A549 (cell line): ENCODE results near the gene TCF7L2. TPM values are rescaled to one million over a fixed set of nuclear protein-coding genes. Genes with fewer than 3 reads are reported as not detected.

Source experiments
- ATAC-seq, 2 experiments: fragments of 200-7000 bp in 1 of 2; fragments of >200 bp in 1 of 2; cut with Nextera tagmentation in 1 of 2; cut with Tn5 transposase in 1 of 2; 3 replicates each; pipeline versions ENCODE4 v1.8.0 to v1.9.1; 2018 to 2020; ENCODE audit warnings: mild to moderate bottlenecking in 1 of 2, moderate library complexity in 1 of 2
- CTCF ChIA-PET: fragments of 300-600 bp; sonication (Branson Sonifier 250); formaldehyde crosslinking; extraction: SDS; loops from one replicate; lab custom pipeline; 2021; ENCODE audit warnings: antibody characterized with exemption, inconsistent platforms; lab: Yijun Ruan, JAX
- POLR2A ChIA-PET: fragments of 350-600 bp; formaldehyde crosslinking; extraction: SDS; loops from one replicate; lab custom pipeline; 2021; ENCODE audit warnings: antibody characterized with exemption, inconsistent platforms; lab: Yijun Ruan, JAX
- DNase-seq, 2 experiments: peaks; one replicate each; pipeline versions ENCODE4 v3.0.0 to v3.0.0-alpha.2; 2011 to 2016; ENCODE audit warnings: low read depth in 1 of 2, low spot score in 1 of 2
- FAIRE-seq: peaks from 2 replicates; lab custom pipeline; 2011; peaks lifted over from hg19 to GRCh38; lab: Jason Lieb, UNC
- H3K27ac ChIP-seq, 2 experiments: fragments of >200 bp; sonication (Bioruptor Twin); formaldehyde crosslinking; 3 replicates each; pipeline ENCODE4 v1.5.1; 2016 to 2017
- H3K4me1 ChIP-seq: fragments of >200 bp; sonication (Bioruptor Twin); formaldehyde crosslinking; 3 replicates; pipeline ENCODE4 v1.6.1; 2016
- H3K4me2 ChIP-seq: fragments of >200 bp; sonication (Bioruptor Twin); formaldehyde crosslinking; 3 replicates; pipeline ENCODE4 v1.6.1; 2016
- H3K4me3 ChIP-seq: fragments of >200 bp; sonication (Bioruptor Twin); formaldehyde crosslinking; 3 replicates; pipeline ENCODE4 v1.5.1; 2016
- H3K9me3 ChIP-seq: fragments of >200 bp; sonication (Bioruptor Twin); formaldehyde crosslinking; 3 replicates; pipeline ENCODE4 v1.6.1; 2016
- CEBPB ChIP-seq, 2 experiments: fragments of >200 bp in 1 of 2; sonication (Bioruptor Twin) in 1 of 2; formaldehyde crosslinking in 1 of 2; IDR thresholded peaks; 2 replicates each; pipeline ENCODE4 v1.6.1; 2012 to 2016
- CTCF ChIP-seq: fragments of >200 bp; sonication (Bioruptor Twin); formaldehyde crosslinking; IDR thresholded peaks from 3 replicates; pipeline ENCODE4 v1.5.1; 2016
- EP300 ChIP-seq, 2 experiments: fragments of >200 bp; sonication (Bioruptor Twin); formaldehyde crosslinking; IDR thresholded peaks; 2 replicates in 1 of 2; 3 replicates in 1 of 2; pipeline ENCODE4 v1.6.1; 2016 to 2017
- ESRRA ChIP-seq: fragments of 150-350 bp; IDR thresholded peaks from 2 replicates; pipeline ENCODE4 v1.6.1; 2014; ENCODE audit warnings: mild to moderate bottlenecking, low read length, borderline replicate concordance
- FOXS1 ChIP-seq: fragments of 250-450 bp; sonication (Bioruptor Pico); IDR thresholded peaks from 2 replicates; pipeline ENCODE4 v1.5.0; 2020; ENCODE audit warnings: mild to moderate bottlenecking, moderate library complexity
- GATA3 ChIP-seq: IDR thresholded peaks from 2 replicates; pipeline ENCODE4 v1.6.1; 2012; ENCODE audit warnings: borderline replicate concordance
- HDAC2 ChIP-seq: fragments of 200-600 bp; sonication (generic); IDR thresholded peaks from 2 replicates; pipeline ENCODE4 v1.6.1; 2016
- HOXA7 ChIP-seq: fragments of 250-450 bp; sonication (Bioruptor Pico); IDR thresholded peaks from 2 replicates; pipeline ENCODE4 v1.5.0; 2020; ENCODE audit warnings: mild to moderate bottlenecking, moderate library complexity
- MAFK ChIP-seq: fragments of 450-650 bp; IDR thresholded peaks from 2 replicates; pipeline ENCODE4 v1.6.1; 2014; ENCODE audit not compliant: partially characterized antibody
- MAX ChIP-seq: IDR thresholded peaks from 2 replicates; pipeline ENCODE4 v1.6.1; 2012
- MYC ChIP-seq: IDR thresholded peaks from 2 replicates; pipeline ENCODE4 v1.6.1; 2012; ENCODE audit warnings: mild to moderate bottlenecking, inconsistent platforms, low read length, improper control_type of control experiment, borderline replicate concordance
- PHF8 ChIP-seq: fragments of 200-600 bp; sonication (generic); IDR thresholded peaks from 2 replicates; pipeline ENCODE4 v1.6.1; 2016; ENCODE audit warnings: low read depth, mild to moderate bottlenecking, antibody characterized with exemption, moderate library complexity, borderline replicate concordance
- RAD21 ChIP-seq, 2 experiments: fragments of >200 bp in 1 of 2; sonication (Bioruptor Twin) in 1 of 2; formaldehyde crosslinking in 1 of 2; IDR thresholded peaks in 1 of 2; conservative IDR thresholded peaks in 1 of 2; 2 replicates in 1 of 2; 3 replicates in 1 of 2; pipeline ENCODE4 v1.6.1; 2012 to 2018; ENCODE audit warnings: inconsistent platforms in 1 of 2
- RARB ChIP-seq: fragments of 250-450 bp; sonication (Bioruptor Pico); IDR thresholded peaks from 2 replicates; pipeline ENCODE4 v1.8.0; 2021; ENCODE audit warnings: mild to moderate bottlenecking, moderate library complexity
- RFX5 ChIP-seq: fragments of 450-650 bp; IDR thresholded peaks from 2 replicates; pipeline ENCODE4 v1.7.1; 2014; ENCODE audit warnings: antibody characterized with exemption, mild to moderate bottlenecking, moderate library complexity
- WGBS: methylation state at CpG from one replicate; pipeline ENCODE4 v1.1.6; 2017; ENCODE audit errors: missing lambda C conversion rate; 5-methylcytosine and 5-hydroxymethylcytosine counted together
- polyA plus RNA-seq, 4 experiments: library from polyadenylated mRNA; depleted of rRNA in 3 of 4; stranded (reverse); fragments of >200 nt; fragmentation: RNase III in 1 of 4; extraction: RNeasy Plus Mini Kit Qiagen cat#74134 plus additional on column Dnase treatment in 1 of 4; gene quantifications; 2 replicates in 3 of 4; 3 replicates in 1 of 4; pipeline ENCODE4 v1.2.3, GENCODE V29; 2011 to 2017
- TF ChIP-seq, protein P1 (sequence below): fragments of 150-350 bp; IDR thresholded peaks from 2 replicates; pipeline ENCODE4 v1.6.1; 2014; ENCODE audit warnings: low read depth, mild to moderate bottlenecking, low read length

TCF7L2 gene
- polyA plus RNA-seq, 2 of the 4 experiments (the other 2 are of a cell fraction): 11.3 to 14.5 TPM

GRCh38 chr10:112955582-112956421, 5.8 kb downstream of the TCF7L2 start:
- H3K4me3 ChIP-seq: peak overlapping the region; percentile 84
- FAIRE-seq (no peak), DNase-seq (peak in 1 of 2 experiments; percentile 63), ATAC-seq (0 out of 6 replicates have a peak, but pooled peaks of 1 of the 2 experiments have one; percentile 2)
- H3K4me1 ChIP-seq: peaks cover 59% of the 10 kb centered on the region
- H3K4me2 ChIP-seq: peak overlapping the region; percentile 98
- H3K27ac ChIP-seq: peak overlapping the region; percentile 88 to 98
- no peak for TF ChIP-seq RARB (CRISPR knock-in tag)
- TF ChIP-seq ESRRA: no peak
- peak in 1 of 2 experiments; percentile 20; a peak in 1 of 5 replicates for TF ChIP-seq EP300 (IDR thresholded peaks at IDR 0.05)
- TF ChIP-seq, protein P1, sequence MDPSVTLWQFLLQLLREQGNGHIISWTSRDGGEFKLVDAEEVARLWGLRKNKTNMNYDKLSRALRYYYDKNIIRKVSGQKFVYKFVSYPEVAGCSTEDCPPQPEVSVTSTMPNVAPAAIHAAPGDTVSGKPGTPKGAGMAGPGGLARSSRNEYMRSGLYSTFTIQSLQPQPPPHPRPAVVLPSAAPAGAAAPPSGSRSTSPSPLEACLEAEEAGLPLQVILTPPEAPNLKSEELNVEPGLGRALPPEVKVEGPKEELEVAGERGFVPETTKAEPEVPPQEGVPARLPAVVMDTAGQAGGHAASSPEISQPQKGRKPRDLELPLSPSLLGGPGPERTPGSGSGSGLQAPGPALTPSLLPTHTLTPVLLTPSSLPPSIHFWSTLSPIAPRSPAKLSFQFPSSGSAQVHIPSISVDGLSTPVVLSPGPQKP: no peak
- peak; percentile 63 for TF ChIP-seq MAX
- no peak for TF ChIP-seq CTCF
- TF ChIP-seq RAD21 (conservative IDR thresholded peaks at IDR 0.05 in 1 of 2, IDR thresholded peaks at IDR 0.05 in 1 of 2): peak in 1 of 2 experiments; percentile 12; a peak in 1 of 5 replicates
- no peak for TF ChIP-seq RFX5
- TF ChIP-seq GATA3: peak; percentile 9; the same call in 1 of the 2 replicates
- no peak for TF ChIP-seq MYC
- TF ChIP-seq CEBPB (IDR thresholded peaks at IDR 0.05): peak; percentile 3 to 53; a peak in 2 of 4 replicates
- no peak for TF ChIP-seq PHF8
- ChIA-PET POLR2A (interaction anchor here (0.5 to 5.3 kb wide), 3 partner anchors 118 to 132 kb away, joined by 3 to 20 read pairs (median 6); no protein-coding TSS in a partner anchor), CTCF (interaction anchor here (0.8 to 1.8 kb wide), 6 partner anchors 11 to 391 kb away, joined by 3 to 6 read pairs (median 4); no protein-coding TSS in a partner anchor)
- H3K9me3 ChIP-seq: no peaks in the 10 kb centered on the region
- under 1% methylated on average over 12 of the region's 12 CpGs for WGBS

- POLR2A ChIA-PET: interaction anchor here (1.6 to 5.3 kb wide), 2 partner anchors 117 to 131 kb away, joined by 6 to 20 read pairs; no protein-coding TSS in a partner anchor
- DNase-seq: no peak
- CTCF ChIA-PET: interaction anchor here (1.0 to 1.8 kb wide), 3 partner anchors 10 to 236 kb away, joined by 4 to 6 read pairs (median 5); no protein-coding TSS in a partner anchor
- Histone ChIP-seq H3K9me3 (no peaks in the 10 kb centered on the region), H3K4me3 (peak overlapping the region; percentile 84), H3K27ac (peak overlapping the region; percentile 88 to 98), H3K4me1 (peaks cover 69% of the 10 kb centered on the region), H3K4me2 (peak overlapping the region; percentile 98)
- FAIRE-seq: no peak
- 9% methylated on average over 10 of the region's 10 CpGs for WGBS
- no peak for ATAC-seq
- TF ChIP-seq GATA3 (0 out of 2 replicates have a peak, but pooled peaks have one; percentile 8), HDAC2 (no peak)
These were observed 6.7 kb downstream of the TCF7L2 start for GRCh38 chr10:112956631-112957350.

DNA sequence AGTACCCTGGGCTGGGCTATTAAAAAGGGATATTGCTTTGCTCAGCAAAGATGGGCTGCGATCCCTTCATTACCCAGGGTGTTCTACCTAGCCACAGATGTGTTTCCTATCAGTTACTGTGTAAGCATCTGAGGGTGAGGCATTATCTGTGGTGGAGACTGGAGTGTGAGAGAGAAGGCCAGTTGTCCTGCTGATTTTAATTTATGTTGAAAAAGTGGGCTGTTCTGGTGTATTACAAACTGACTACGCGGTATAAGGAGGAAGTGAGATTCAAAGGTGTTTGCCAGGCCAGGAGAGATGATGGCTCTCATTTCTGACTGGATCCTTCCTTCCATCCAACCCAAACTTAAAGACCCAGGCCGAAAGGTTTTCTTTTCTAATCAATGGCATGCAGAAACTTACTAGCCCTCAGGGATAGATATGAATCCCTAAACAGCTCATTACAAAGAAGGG, 7.6 kb downstream of the TCF7L2 start:
- POLR2A ChIA-PET: interaction anchor here (2.2 to 3.0 kb wide), 2 partner anchors 8 to 116 kb away, joined by 14 to 25 read pairs; partner anchors contain the start of gene TCF7L2
- CTCF ChIA-PET: interaction anchor here (1.0 kb wide), 1 partner anchor 29 kb away, joined by 4 read pairs; no protein-coding TSS in a partner anchor
- Histone ChIP-seq H3K4me1 (peaks cover 78% of the 10 kb centered on the region), H3K9me3 (no peaks in the 10 kb centered on the region), H3K4me2 (peak overlapping the region; percentile 98), H3K4me3 (peak overlapping the region; percentile 84; the same call in 2 of the 3 replicates), H3K27ac (peak overlapping the region; percentile 88 to 98)
- ATAC-seq (peak in 1 of 2 experiments; percentile 19; a peak in 3 of 6 replicates), FAIRE-seq (peak; percentile 54), DNase-seq (no peak)
- 0 out of 2 replicates have a peak, but pooled peaks have one; percentile 24 for TF ChIP-seq HOXA7
- TF ChIP-seq MAFK: peak; percentile 85
- TF ChIP-seq FOXS1 (CRISPR knock-in tag): no peak
- WGBS: 49% methylated on average over 4 of the region's 4 CpGs
